Endodermal cell (in vitro differentiated cells): ENCODE results near the gene CADM3. TPM values are rescaled to one million over a fixed set of nuclear protein-coding genes. Genes with fewer than 3 reads are reported as not detected.

Source experiments
- DNase-seq: peaks from one replicate; pipeline ENCODE4 v3.0.0-alpha.2; 2017
- H3K27ac ChIP-seq: 2 replicates; pipeline ENCODE4 v1.5.1; 2013; ENCODE audit warnings: mild to moderate bottlenecking, low read depth, low read length, moderate library complexity
- H3K27me3 ChIP-seq: 2 replicates; pipeline ENCODE4 v1.6.1; 2013; ENCODE audit warnings: mild to moderate bottlenecking, low read length, moderate library complexity; ENCODE audit not compliant: insufficient read depth, control insufficient read depth, poor library complexity, severe bottlenecking
- H3K36me3 ChIP-seq: 2 replicates; pipeline ENCODE4 v1.7.0; 2013; ENCODE audit warnings: mild to moderate bottlenecking, low read length, moderate library complexity; ENCODE audit not compliant: control insufficient read depth, insufficient read depth
- H3K4me1 ChIP-seq: one replicate; pipeline ENCODE4 v1.7.0; 2013; ENCODE audit warnings: low read length; ENCODE audit not compliant: control insufficient read depth, insufficient read depth
- H3K4me3 ChIP-seq: 2 replicates; pipeline ENCODE4 v1.5.1; 2013; ENCODE audit warnings: mild to moderate bottlenecking, low read length, moderate library complexity
- H3K9ac ChIP-seq: 2 replicates; pipeline ENCODE4 v1.6.1; 2013; ENCODE audit warnings: mild to moderate bottlenecking, low read length, moderate library complexity; ENCODE audit not compliant: poor library complexity, severe bottlenecking; ENCODE audit errors: extremely low read depth
- H3K9me3 ChIP-seq: 2 replicates; pipeline ENCODE4 v1.6.1; 2013; ENCODE audit warnings: mild to moderate bottlenecking, low read length, moderate library complexity; ENCODE audit not compliant: control insufficient read depth
- H3K27ac Mint-ChIP-seq: 2 replicates; pipeline ENCODE4 v1.8.0; 2020; ENCODE audit warnings: mixed read lengths
- H3K27me3 Mint-ChIP-seq: 2 replicates; pipeline ENCODE4 v1.8.0; 2021; ENCODE audit warnings: mild to moderate bottlenecking, mixed read lengths; ENCODE audit not compliant: insufficient read depth
- H3K36me3 Mint-ChIP-seq: 2 replicates; pipeline ENCODE4 v1.8.0; 2020; ENCODE audit warnings: low read depth, mixed read lengths
- H3K4me1 Mint-ChIP-seq: 2 replicates; pipeline ENCODE4 v1.8.0; 2020; ENCODE audit warnings: mixed read lengths
- H3K4me3 Mint-ChIP-seq: 2 replicates; pipeline ENCODE4 v1.8.0; 2020; ENCODE audit warnings: mild to moderate bottlenecking, moderate library complexity, mixed read lengths
- H3K9me3 Mint-ChIP-seq: 2 replicates; pipeline ENCODE4 v1.8.0; 2020; ENCODE audit warnings: mild to moderate bottlenecking, mixed read lengths
- WGBS, 2 experiments: methylation state at CpG; one replicate each; pipeline versions ENCODE4 v1.1.5 to v1.1.7; 2013; ENCODE audit warnings: missing lambda C conversion rate in 2 of 2, mixed read lengths in 1 of 2; ENCODE audit not compliant: insufficient coverage in 1 of 2, insufficient read length in 1 of 2; 5-methylcytosine and 5-hydroxymethylcytosine counted together
- total RNA-seq, 2 donors: library from RNA; stranded (reverse); fragmentation: NEBNext Ultra II Directional in 1 of 2; extraction: Animal tissue kit (Norgen Biotek cat#: 25700) in 1 of 2; gene quantifications; 2 replicates in 1 of 2; 3 replicates in 1 of 2; pipeline ENCODE4 v1.2.1, GENCODE V29; 2021
- TF ChIP-seq, protein P1 (sequence below): fragments of 200-600 bp; sonication (generic); conservative IDR thresholded peaks from 2 replicates; pipeline ENCODE4 v1.5.0; 2021; ENCODE audit warnings: antibody characterized with exemption, mild to moderate bottlenecking

Gene CADM3
- total RNA-seq, 2 donors from 2014 or later: 2.4 to 4.0 TPM

DNA sequence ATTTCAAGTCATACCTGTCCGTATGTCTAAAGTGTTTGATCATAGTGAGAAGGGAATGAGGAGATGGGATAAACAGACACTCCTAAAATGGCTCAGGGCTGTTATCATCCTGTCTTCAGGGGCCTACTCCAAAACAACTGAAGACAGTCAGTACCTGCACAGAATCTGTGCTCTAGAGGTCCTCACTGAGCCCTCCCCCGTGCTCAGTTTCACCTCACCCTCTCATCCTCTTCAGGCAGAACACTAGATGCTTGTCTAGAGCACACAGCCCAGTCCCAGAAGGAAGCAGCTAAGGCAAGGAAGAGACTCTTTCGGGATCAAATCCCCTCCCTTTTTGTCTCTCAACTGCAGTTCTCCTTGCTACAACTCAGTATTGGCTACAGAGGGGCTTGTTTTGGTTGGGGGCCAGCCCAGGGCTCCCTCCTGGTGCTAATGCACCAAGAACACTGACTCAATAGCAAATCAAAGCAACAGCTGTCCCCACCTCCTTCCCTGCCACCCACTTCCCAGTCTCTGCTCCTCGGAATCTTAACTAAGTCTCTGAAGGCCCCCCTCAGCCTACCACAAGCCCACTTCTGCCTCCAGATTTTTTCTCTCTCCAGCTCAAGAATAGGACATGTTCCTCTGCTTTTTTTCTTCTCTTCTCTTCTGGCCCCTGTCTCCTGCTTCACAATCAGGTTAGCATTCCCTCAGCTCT lies 10.1 kb downstream of the CADM3 start:
- Mint-ChIP-seq H3K4me3 (no peak overlapping the region), H3K4me1 (peaks cover 9% of the 10 kb centered on the region), H3K36me3 (no peaks in the 10 kb centered on the region), H3K27me3 (peaks cover 2% of the 10 kb centered on the region), H3K9me3 (no peaks in the 10 kb centered on the region), H3K27ac (no peak overlapping the region)
- Histone ChIP-seq H3K9me3 (no peaks in the 10 kb centered on the region), H3K4me3 (no peak overlapping the region), H3K27ac (no peak overlapping the region), H3K9ac (no peak overlapping the region), H3K36me3 (no peaks in the 10 kb centered on the region), H3K4me1 (no peaks in the 10 kb centered on the region), H3K27me3 (no peaks in the 10 kb centered on the region)
- 62 to 65% methylated on average over 3 to 4 of the region's 4 CpGs for WGBS, 2 experiments
- TF ChIP-seq, protein P1, sequence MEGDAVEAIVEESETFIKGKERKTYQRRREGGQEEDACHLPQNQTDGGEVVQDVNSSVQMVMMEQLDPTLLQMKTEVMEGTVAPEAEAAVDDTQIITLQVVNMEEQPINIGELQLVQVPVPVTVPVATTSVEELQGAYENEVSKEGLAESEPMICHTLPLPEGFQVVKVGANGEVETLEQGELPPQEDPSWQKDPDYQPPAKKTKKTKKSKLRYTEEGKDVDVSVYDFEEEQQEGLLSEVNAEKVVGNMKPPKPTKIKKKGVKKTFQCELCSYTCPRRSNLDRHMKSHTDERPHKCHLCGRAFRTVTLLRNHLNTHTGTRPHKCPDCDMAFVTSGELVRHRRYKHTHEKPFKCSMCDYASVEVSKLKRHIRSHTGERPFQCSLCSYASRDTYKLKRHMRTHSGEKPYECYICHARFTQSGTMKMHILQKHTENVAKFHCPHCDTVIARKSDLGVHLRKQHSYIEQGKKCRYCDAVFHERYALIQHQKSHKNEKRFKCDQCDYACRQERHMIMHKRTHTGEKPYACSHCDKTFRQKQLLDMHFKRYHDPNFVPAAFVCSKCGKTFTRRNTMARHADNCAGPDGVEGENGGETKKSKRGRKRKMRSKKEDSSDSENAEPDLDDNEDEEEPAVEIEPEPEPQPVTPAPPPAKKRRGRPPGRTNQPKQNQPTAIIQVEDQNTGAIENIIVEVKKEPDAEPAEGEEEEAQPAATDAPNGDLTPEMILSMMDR: peak; percentile 22
- DNase-seq: no peak

DNA sequence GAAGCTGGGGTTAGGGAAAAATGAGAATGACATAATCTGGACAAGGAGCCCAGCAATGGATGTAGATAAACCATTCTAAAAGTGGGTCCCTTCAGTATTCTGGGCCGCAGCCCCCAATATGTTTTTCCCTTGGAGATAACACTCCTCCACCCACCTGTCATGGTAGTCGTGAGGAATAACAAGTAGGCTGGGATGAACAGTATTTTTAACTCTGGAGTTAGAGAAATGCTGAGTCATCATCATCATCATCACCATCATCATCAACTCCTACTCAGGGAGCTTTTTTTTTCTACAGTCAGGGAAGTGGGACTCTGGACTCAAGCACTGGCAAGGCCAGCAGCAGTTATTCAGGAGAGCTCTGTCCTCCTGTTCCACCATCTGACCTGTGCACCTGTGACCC lies 12.8 kb downstream of the CADM3 start:
- 96% methylated on average over 2 of the region's 2 CpGs; no CpG with 5 or more reads in 1 of the 2 experiments for WGBS, 2 experiments
- no peaks in the 10 kb centered on the region for H3K36me3 Mint-ChIP-seq
- Histone ChIP-seq H3K27me3 (no peaks in the 10 kb centered on the region), H3K9me3 (no peaks in the 10 kb centered on the region), H3K9ac (no peak overlapping the region), H3K27ac (no peak overlapping the region), H3K4me1 (no peaks in the 10 kb centered on the region), H3K36me3 (no peaks in the 10 kb centered on the region), H3K4me3 (no peak overlapping the region)
- TF ChIP-seq, protein P1: no peak
- no peak for DNase-seq
- H3K27ac Mint-ChIP-seq: no peak overlapping the region
- H3K4me3 Mint-ChIP-seq: no peak overlapping the region
- no peaks in the 10 kb centered on the region for H3K9me3 Mint-ChIP-seq
- H3K27me3 Mint-ChIP-seq: peaks cover 2% of the 10 kb centered on the region
- peaks cover 29% of the 10 kb centered on the region for H3K4me1 Mint-ChIP-seq

DNA sequence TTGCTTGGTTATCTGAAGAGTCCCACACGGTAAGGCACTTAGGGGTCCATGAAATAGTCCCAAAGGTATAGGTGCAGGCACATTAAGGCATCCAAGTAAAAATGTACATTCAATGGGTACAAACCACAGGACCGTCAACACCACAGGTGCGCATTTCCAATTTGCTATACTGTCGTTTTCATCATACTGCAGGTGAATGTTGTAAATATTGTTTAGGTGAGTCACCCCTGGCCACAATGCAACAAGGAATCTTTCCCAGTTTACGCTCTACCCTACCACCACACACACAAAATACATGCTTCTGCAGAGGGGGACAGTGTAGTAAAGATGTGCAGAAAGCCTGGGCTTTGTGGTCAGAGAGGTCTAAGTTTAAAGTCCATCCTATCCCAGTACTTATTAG lies 13.7 kb downstream of the CADM3 start:
- H3K9me3 ChIP-seq: no peaks in the 10 kb centered on the region
- Mint-ChIP-seq H3K9me3 (no peaks in the 10 kb centered on the region), H3K27ac (no peak overlapping the region), H3K36me3 (no peaks in the 10 kb centered on the region), H3K4me1 (peaks cover 29% of the 10 kb centered on the region), H3K4me3 (no peak overlapping the region), H3K27me3 (peaks cover 10% of the 10 kb centered on the region)
- no peaks in the 10 kb centered on the region for H3K4me1 ChIP-seq
- TF ChIP-seq, protein P1: no peak
- no peak for DNase-seq
- no peak overlapping the region for H3K27ac ChIP-seq
- no peaks in the 10 kb centered on the region for H3K27me3 ChIP-seq
- H3K4me3 ChIP-seq: no peak overlapping the region
- no peak overlapping the region for H3K9ac ChIP-seq
- H3K36me3 ChIP-seq: no peaks in the 10 kb centered on the region
- WGBS, 2 experiments: 89 to 91% methylated on average over 1 to 4 of the region's 5 CpGs
